GM23248 (cell line): ENCODE measurements around the gene TBC1D8. TPM values are rescaled to one million over a fixed set of nuclear protein-coding genes. Genes with fewer than 3 reads are reported as not detected.

Source experiments
- DNase-seq: peaks from one replicate; pipeline ENCODE4 v3.0.0-alpha.2; 2015
- H2AFZ ChIP-seq: fragments of 200-600 bp; sonication (generic); 2 replicates; pipeline ENCODE4 v1.6.1; 2016; ENCODE audit warnings: antibody characterized with exemption
- H3F3A ChIP-seq: fragments of 200-600 bp; sonication (generic); 2 replicates; pipeline ENCODE4 v1.6.1; 2016; ENCODE audit warnings: mild to moderate bottlenecking, antibody characterized with exemption, mixed run types; ENCODE audit not compliant: insufficient read depth
- H3K27ac ChIP-seq: fragments of 200-600 bp; sonication (generic); 2 replicates; pipeline ENCODE4 v1.5.1; 2016; ENCODE audit warnings: mild to moderate bottlenecking
- H3K27me3 ChIP-seq: fragments of 200-600 bp; sonication (generic); replicated peaks from 2 replicates; pipeline ENCODE4 v1.6.1; 2016; ENCODE audit warnings: mild to moderate bottlenecking; ENCODE audit not compliant: insufficient read depth
- H3K36me3 ChIP-seq: fragments of 200-600 bp; sonication (generic); 2 replicates; pipeline ENCODE4 v1.6.1; 2016; ENCODE audit warnings: low read depth, mild to moderate bottlenecking
- H3K4me1 ChIP-seq: fragments of 200-600 bp; sonication (generic); 2 replicates; pipeline ENCODE4 v1.6.1; 2016; ENCODE audit warnings: mild to moderate bottlenecking; ENCODE audit not compliant: insufficient read depth
- H3K4me2 ChIP-seq: fragments of 200-600 bp; sonication (generic); one replicate; pipeline ENCODE4 v1.6.1; 2016; ENCODE audit warnings: mild to moderate bottlenecking; ENCODE audit not compliant: unreplicated experiment
- H3K4me3 ChIP-seq: fragments of 200-600 bp; sonication (generic); 2 replicates; pipeline ENCODE4 v1.5.1; 2016; ENCODE audit warnings: mild to moderate bottlenecking
- H3K79me2 ChIP-seq: fragments of 200-600 bp; sonication (generic); 2 replicates; pipeline ENCODE4 v1.6.1; 2016; ENCODE audit warnings: mild to moderate bottlenecking; ENCODE audit not compliant: insufficient read depth
- H3K9ac ChIP-seq: fragments of 200-600 bp; sonication (generic); 2 replicates; pipeline ENCODE4 v1.6.1; 2016; ENCODE audit warnings: mild to moderate bottlenecking
- H3K9me2 ChIP-seq: fragments of 200-600 bp; sonication (generic); 2 replicates; pipeline ENCODE4 v1.6.1; 2016; ENCODE audit warnings: mixed run types, mild to moderate bottlenecking, moderate library complexity; ENCODE audit not compliant: insufficient read depth
- H3K9me3 ChIP-seq: fragments of 200-600 bp; sonication (generic); one replicate; pipeline ENCODE4 v1.6.1; 2017; ENCODE audit warnings: low read depth
- H4K20me1 ChIP-seq: fragments of 200-600 bp; sonication (generic); 2 replicates; pipeline ENCODE4 v1.6.0; 2016; ENCODE audit not compliant: insufficient read depth
- EZH2 ChIP-seq: fragments of 200-600 bp; sonication (generic); IDR thresholded peaks from 2 replicates; pipeline ENCODE4 v1.6.1; 2018; ENCODE audit warnings: antibody characterized with exemption, mild to moderate bottlenecking; ENCODE audit not compliant: insufficient read depth, poor library complexity, severe bottlenecking
- EZH2phosphoT487 ChIP-seq: fragments of 200-600 bp; sonication (generic); IDR thresholded peaks from 2 replicates; pipeline ENCODE4 v1.6.1; 2018; ENCODE audit warnings: antibody characterized with exemption, moderate library complexity, mild to moderate bottlenecking, low read depth; ENCODE audit not compliant: insufficient read depth
- WGBS, 2 experiments: methylation state at CpG; one replicate each; pipeline ENCODE4 v1.1.6; 2015 to 2017; ENCODE audit warnings: low lambda C conversion rate in 2 of 2, low coverage in 1 of 2; ENCODE audit errors: missing lambda C conversion rate in 2 of 2; 5-methylcytosine and 5-hydroxymethylcytosine counted together
- in situ Hi-C: fragments of 300-500 bp; cut with MboI; formaldehyde crosslinking; loops from 2 replicates; pipeline ENCODE4 v1.15.0; 2020
- polyA plus RNA-seq: library from polyadenylated mRNA; unstranded; fragments of >200 nt; fragmentation: Nextera tagmentation; extraction: Ambion mirVana; gene quantifications from 2 replicates; pipeline ENCODE4 v1.2.1, GENCODE V29; 2016
- total RNA-seq: library from RNA; depleted of rRNA; stranded (reverse); fragments of >200 nt; shearing (Covaris generic); gene quantifications from 2 replicates; pipeline ENCODE4 v1.2.3, GENCODE V29; 2014

TBC1D8 gene
- total and polyA plus RNA-seq, 2 experiments from 2014 or later: 2.5 to 2.6 TPM

- in situ Hi-C loops: no loop called here
- Histone ChIP-seq H4K20me1 (no peaks in the 10 kb centered on the region), H3K27ac (peak overlapping the region; percentile 82), H3K9me2 (no peaks in the 10 kb centered on the region), H3K27me3 (no peaks in the 10 kb centered on the region), H3F3A (peaks cover 36% of the 10 kb centered on the region), H3K36me3 (no peaks in the 10 kb centered on the region), H3K79me2 (no peaks in the 10 kb centered on the region), H3K4me2 (peak overlapping the region; percentile 76), H3K4me1 (peaks cover 26% of the 10 kb centered on the region), H3K4me3 (no peak overlapping the region), H3K9ac (0 out of 2 replicates have a peak overlapping the region, but pooled peaks have one; percentile 50), H3K9me3 (no peaks in the 10 kb centered on the region), H2AFZ (no peak overlapping the region)
- no peak for DNase-seq
- TF ChIP-seq EZH2phosphoT487 (no peak), EZH2 (no peak)
- WGBS, 2 experiments: 95 to 96% methylated on average over 3 of the region's 3 CpGs
Measured at GRCh38 chr2:101125808-101126207, 25.4 kb downstream of the TBC1D8 start.

- in situ Hi-C loops: no loop called here
- Histone ChIP-seq H3K4me1 (peaks cover 30% of the 10 kb centered on the region), H2AFZ (no peak overlapping the region), H3K27me3 (no peaks in the 10 kb centered on the region), H3F3A (peaks cover 36% of the 10 kb centered on the region), H3K9ac (peak overlapping the region; percentile 50), H3K79me2 (no peaks in the 10 kb centered on the region), H4K20me1 (no peaks in the 10 kb centered on the region), H3K4me2 (peak overlapping the region; percentile 76), H3K4me3 (peak overlapping the region; percentile 32), H3K36me3 (no peaks in the 10 kb centered on the region), H3K27ac (peak overlapping the region; percentile 82), H3K9me3 (no peaks in the 10 kb centered on the region), H3K9me2 (no peaks in the 10 kb centered on the region)
- no peak for TF ChIP-seq EZH2phosphoT487
- TF ChIP-seq EZH2: no peak
- WGBS, 2 experiments: 17 to 24% methylated on average over 3 of the region's 3 CpGs
- DNase-seq: peak; percentile 35
Measured at GRCh38 chr2:101125374-101125773, 25.8 kb downstream of the TBC1D8 start.

- no peaks in the 10 kb centered on the region for H3K27me3 ChIP-seq
- DNase-seq: peak; percentile 83
- no peaks in the 10 kb centered on the region for H3K9me2 ChIP-seq
- WGBS, 2 experiments: 0 to 1% methylated on average over 7 of the region's 7 CpGs
- no peaks in the 10 kb centered on the region for H3K79me2 ChIP-seq
- peaks cover 36% of the 10 kb centered on the region for H3F3A ChIP-seq
- peak overlapping the region; percentile 25 for H2AFZ ChIP-seq
- in situ Hi-C loops: no loop called here
- peak overlapping the region; percentile 50 for H3K9ac ChIP-seq
- H3K9me3 ChIP-seq: no peaks in the 10 kb centered on the region
- H3K4me1 ChIP-seq: peaks cover 36% of the 10 kb centered on the region
- H3K4me2 ChIP-seq: peak overlapping the region; percentile 76
- TF ChIP-seq EZH2: no peak
- TF ChIP-seq EZH2phosphoT487: no peak
- peak overlapping the region; percentile 82 for H3K27ac ChIP-seq
- no peaks in the 10 kb centered on the region for H3K36me3 ChIP-seq
- H4K20me1 ChIP-seq: no peaks in the 10 kb centered on the region
- H3K4me3 ChIP-seq: peak overlapping the region; percentile 32
Measured at GRCh38 chr2:101124643-101125366, 26.4 kb downstream of the TBC1D8 start.

GRCh38 chr2:101123795-101124471 is 27.2 kb downstream of the TBC1D8 start:
- no peaks in the 10 kb centered on the region for H3K79me2 ChIP-seq
- 39% methylated on average over 5 of the region's 5 CpGs for WGBS, 2 experiments
- peak overlapping the region; percentile 32 for H3K4me3 ChIP-seq

More at GRCh38 chr2:101123795-101124471, 27.2 kb downstream of the TBC1D8 start:
- Histone ChIP-seq H3K4me1 (peaks cover 45% of the 10 kb centered on the region), H3K4me2 (peak overlapping the region; percentile 76), H3K27ac (peak overlapping the region; percentile 82), H3K9ac (peak overlapping the region; percentile 50), H4K20me1 (no peaks in the 10 kb centered on the region), H3K9me3 (no peaks in the 10 kb centered on the region), H3F3A (peaks cover 36% of the 10 kb centered on the region), H3K9me2 (no peaks in the 10 kb centered on the region), H3K27me3 (no peaks in the 10 kb centered on the region), H3K36me3 (no peaks in the 10 kb centered on the region), H2AFZ (peak overlapping the region; percentile 25; the same call in 1 of the 2 replicates)
- no peak for TF ChIP-seq EZH2phosphoT487
- TF ChIP-seq EZH2: no peak
- in situ Hi-C loops: no loop called here
- DNase-seq: peak; percentile 70
